Mucosa of stomach (tissue), 1 donor: ENCODE results near the gene HERC3.

Experiments
- H3K27me3 ChIP-seq: one replicate; pipeline ENCODE4 v1.7.0; 2013; ENCODE audit warnings: mild to moderate bottlenecking, low read length; ENCODE audit not compliant: control insufficient read depth, insufficient read depth
- H3K36me3 ChIP-seq: one replicate; pipeline ENCODE4 v1.7.0; 2013; ENCODE audit warnings: low read length; ENCODE audit not compliant: control insufficient read depth, insufficient read depth
- H3K4me1 ChIP-seq: one replicate; pipeline ENCODE4 v1.7.0; 2013; ENCODE audit warnings: mild to moderate bottlenecking, low read length; ENCODE audit not compliant: control insufficient read depth, insufficient read depth
- H3K4me3 ChIP-seq: one replicate; pipeline ENCODE4 v1.7.0; 2013; ENCODE audit warnings: low read length
- H3K9ac ChIP-seq: one replicate; pipeline ENCODE4 v1.7.0; 2013; ENCODE audit warnings: mild to moderate bottlenecking, low read length, moderate library complexity
- H3K9me3 ChIP-seq: one replicate; pipeline ENCODE4 v1.7.0; 2013; ENCODE audit warnings: mild to moderate bottlenecking, low read length, moderate library complexity; ENCODE audit not compliant: control insufficient read depth
- donor health status: Pancreatic carcinoma.

Gene HERC3

DNA sequence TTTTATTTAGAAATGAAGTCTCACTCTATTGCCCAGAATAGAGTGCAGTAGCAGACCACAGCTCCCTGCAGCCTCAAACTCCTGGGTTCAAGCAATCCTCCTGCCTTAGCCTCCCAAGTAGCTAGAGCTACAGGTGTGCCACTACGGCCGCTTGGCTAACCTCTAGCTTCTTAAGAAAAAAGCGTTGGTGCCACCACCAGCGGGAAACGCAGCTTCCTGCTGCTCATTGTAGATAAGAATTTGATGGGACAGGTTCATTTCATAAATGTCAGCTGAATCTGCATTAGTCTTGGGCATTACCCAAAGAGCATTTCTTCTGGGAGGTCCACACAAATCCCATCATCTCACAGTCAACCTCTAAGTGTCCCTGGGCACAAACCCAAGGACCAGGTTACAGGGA lies 138.5 kb downstream of the HERC3 start:
- H3K9me3 ChIP-seq, result no peaks in the 10 kb centered on the region
- no peak overlapping the region for H3K4me3 ChIP-seq
- no peak overlapping the region for H3K9ac ChIP-seq
- no peaks in the 10 kb centered on the region for H3K27me3 ChIP-seq
- peaks cover 5% of the 10 kb centered on the region for H3K36me3 ChIP-seq
- no peaks in the 10 kb centered on the region for H3K4me1 ChIP-seq

DNA sequence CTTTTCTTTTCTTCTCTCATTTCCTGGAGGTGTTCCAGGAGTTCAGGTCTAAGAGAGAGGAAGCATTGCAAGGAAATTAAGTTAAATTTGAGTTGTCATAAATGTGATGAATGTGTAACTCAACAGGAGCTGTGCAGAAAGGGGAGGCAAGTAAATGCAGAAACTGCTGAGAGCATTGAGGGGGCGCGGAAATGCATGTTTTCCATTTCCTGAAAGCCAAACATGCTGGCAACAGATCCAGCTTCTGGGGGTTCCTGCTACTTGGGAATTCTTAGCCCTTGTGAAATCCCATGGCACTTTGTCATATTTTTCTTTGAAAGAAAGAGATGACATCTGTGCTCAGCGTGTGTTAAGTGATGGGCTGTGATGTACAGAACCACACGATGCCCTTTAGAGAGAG lies 139.1 kb downstream of the HERC3 start:
- H3K9me3 ChIP-seq, result no peaks in the 10 kb centered on the region
- no peak overlapping the region for H3K4me3 ChIP-seq
- H3K36me3 ChIP-seq, result peaks cover 5% of the 10 kb centered on the region
- no peaks in the 10 kb centered on the region for H3K27me3 ChIP-seq
- no peak overlapping the region for H3K9ac ChIP-seq
- no peaks in the 10 kb centered on the region for H3K4me1 ChIP-seq

GRCh38 chr4:88732714-88733368 lies 140.6 kb downstream of the HERC3 start:
- no peak overlapping the region for H3K9ac ChIP-seq
- no peak overlapping the region for H3K4me3 ChIP-seq
- H3K9me3 ChIP-seq, result no peaks in the 10 kb centered on the region
- no peaks in the 10 kb centered on the region for H3K27me3 ChIP-seq
- H3K36me3 ChIP-seq, result no peaks in the 10 kb centered on the region
- peaks cover 8% of the 10 kb centered on the region for H3K4me1 ChIP-seq

- H3K27me3 ChIP-seq, result no peaks in the 10 kb centered on the region
- no peak overlapping the region for H3K9ac ChIP-seq
- H3K36me3 ChIP-seq, result no peaks in the 10 kb centered on the region
- no peaks in the 10 kb centered on the region for H3K9me3 ChIP-seq
- no peak overlapping the region for H3K4me3 ChIP-seq
- H3K4me1 ChIP-seq, result peaks cover 16% of the 10 kb centered on the region
Measured at GRCh38 chr4:88734403-88734949, 142.2 kb downstream of the HERC3 start.

GRCh38 chr4:88735564-88735963 lies 143.3 kb downstream of the HERC3 start:
- no peak overlapping the region for H3K9ac ChIP-seq
- H3K27me3 ChIP-seq, result no peaks in the 10 kb centered on the region
- peaks cover 23% of the 10 kb centered on the region for H3K4me1 ChIP-seq
- H3K9me3 ChIP-seq, result no peaks in the 10 kb centered on the region
- no peaks in the 10 kb centered on the region for H3K36me3 ChIP-seq
- H3K4me3 ChIP-seq, result no peak overlapping the region

GRCh38 chr4:88736264-88736663 lies 144.0 kb downstream of the HERC3 start:
- Histone ChIP-seq H3K4me1 (peaks cover 23% of the 10 kb centered on the region), H3K9ac (no peak overlapping the region), H3K4me3 (no peak overlapping the region), H3K27me3 (no peaks in the 10 kb centered on the region), H3K9me3 (no peaks in the 10 kb centered on the region), H3K36me3 (no peaks in the 10 kb centered on the region)

GRCh38 chr4:88737307-88737941 lies 145.1 kb downstream of the HERC3 start:
- H3K36me3 ChIP-seq, result no peaks in the 10 kb centered on the region
- peaks cover 23% of the 10 kb centered on the region for H3K4me1 ChIP-seq
- no peaks in the 10 kb centered on the region for H3K9me3 ChIP-seq
- no peaks in the 10 kb centered on the region for H3K27me3 ChIP-seq
- no peak overlapping the region for H3K9ac ChIP-seq
- H3K4me3 ChIP-seq, result no peak overlapping the region

GRCh38 chr4:88738180-88738579 lies 145.9 kb downstream of the HERC3 start:
- H3K4me1 ChIP-seq, result peaks cover 23% of the 10 kb centered on the region
- H3K9me3 ChIP-seq, result no peaks in the 10 kb centered on the region
- no peaks in the 10 kb centered on the region for H3K27me3 ChIP-seq
- H3K9ac ChIP-seq, result no peak overlapping the region
- H3K36me3 ChIP-seq, result no peaks in the 10 kb centered on the region
- H3K4me3 ChIP-seq, result no peak overlapping the region

- no peak overlapping the region for H3K4me3 ChIP-seq
- no peaks in the 10 kb centered on the region for H3K36me3 ChIP-seq
- H3K27me3 ChIP-seq, result no peaks in the 10 kb centered on the region
- H3K9me3 ChIP-seq, result no peaks in the 10 kb centered on the region
- no peak overlapping the region for H3K9ac ChIP-seq
- peaks cover 17% of the 10 kb centered on the region for H3K4me1 ChIP-seq
Measured at GRCh38 chr4:88742561-88742960, 150.3 kb downstream of the HERC3 start.

- Histone ChIP-seq H3K27me3 (no peaks in the 10 kb centered on the region), H3K4me1 (peaks cover 7% of the 10 kb centered on the region), H3K9me3 (no peaks in the 10 kb centered on the region), H3K9ac (no peak overlapping the region), H3K36me3 (no peaks in the 10 kb centered on the region), H3K4me3 (no peak overlapping the region)
Measured at GRCh38 chr4:88743696-88744095, 151.4 kb downstream of the HERC3 start.

DNA sequence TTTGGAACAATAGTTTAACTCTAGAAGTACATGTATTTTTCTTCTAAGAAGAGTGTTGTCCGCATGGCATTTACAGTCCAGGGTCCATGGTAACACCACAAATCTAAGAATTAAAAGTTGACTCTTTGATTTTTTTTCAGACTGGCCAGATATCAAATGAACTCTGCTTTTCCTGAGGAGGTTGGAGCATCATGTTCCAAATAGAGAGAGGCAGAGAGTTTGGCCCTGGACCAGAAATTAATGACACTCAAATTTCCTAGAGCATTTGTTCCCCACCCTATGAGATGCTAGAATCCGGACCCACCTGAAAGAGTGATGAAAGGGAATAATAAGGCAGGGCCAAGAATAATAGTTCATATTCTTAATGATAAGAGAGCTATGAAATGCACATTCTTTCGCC lies 152.3 kb downstream of the HERC3 start:
- H3K27me3 ChIP-seq, result no peaks in the 10 kb centered on the region
- no peak overlapping the region for H3K9ac ChIP-seq
- no peaks in the 10 kb centered on the region for H3K9me3 ChIP-seq
- peaks cover 1% of the 10 kb centered on the region for H3K36me3 ChIP-seq
- peaks cover 7% of the 10 kb centered on the region for H3K4me1 ChIP-seq
- H3K4me3 ChIP-seq, result no peak overlapping the region

DNA sequence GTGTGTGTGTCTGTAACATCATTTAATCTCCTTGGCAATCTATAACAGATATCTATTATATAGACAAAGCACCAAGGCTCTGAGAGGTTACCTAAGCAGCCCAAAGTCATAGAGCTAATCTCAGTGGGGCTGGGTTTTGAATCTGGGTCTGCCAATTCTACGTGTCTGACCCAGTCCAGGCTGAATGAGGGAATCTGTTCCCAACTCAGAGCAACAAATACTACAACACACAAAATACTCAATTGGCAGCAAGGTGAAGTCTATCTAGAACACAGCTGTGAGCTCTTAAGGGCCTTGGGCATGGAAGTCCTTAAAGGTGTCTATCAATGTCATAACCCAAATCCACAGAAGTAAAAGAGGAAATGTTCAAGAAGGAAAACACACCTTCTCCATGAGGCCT lies 152.9 kb downstream of the HERC3 start:
- no peak overlapping the region for H3K9ac ChIP-seq
- peaks cover 7% of the 10 kb centered on the region for H3K36me3 ChIP-seq
- no peaks in the 10 kb centered on the region for H3K9me3 ChIP-seq

More for the DNA sequence above, 152.9 kb downstream of the HERC3 start:
- Histone ChIP-seq H3K4me3 (no peak overlapping the region), H3K27me3 (no peaks in the 10 kb centered on the region), H3K4me1 (peaks cover 1% of the 10 kb centered on the region)
